ENCODE results near the gene IQCE. TPM values are rescaled to one million over a fixed set of nuclear protein-coding genes. Genes with fewer than 3 reads are reported as not detected.

IQCE gene
- total and polyA plus RNA-seq, 10 of the 15 experiments (the other 5 are each of a cell fraction or from before 2014, with no cell fraction given) = 0.37 to 8.1 (median 3.7) TPM

- ChIA-PET RAD21 (ENCODE audit: unreplicated experiment) (interaction anchor here (0.7 to 0.9 kb wide), 2 partner anchors 21 to 60 kb away, joined by 3 read pairs; no protein-coding TSS in a partner anchor), SMC1A (ENCODE audit: uncharacterized antibody, unreplicated experiment) (no interaction called here), CTCF (interaction anchor here (0.8 to 1.8 kb wide), 3 partner anchors 8 to 172 kb away, joined by 3 to 4 read pairs (median 3); no protein-coding TSS in a partner anchor), POLR2A (no interaction called here)
- FAIRE-seq (no peak), ATAC-seq (no peak), DNase-seq (ENCODE audit: low read depth, low spot score) (no peak)
- no peak overlapping the region for H3K27ac ChIP-seq (ENCODE audit: control insufficient read depth, insufficient read depth)
- intact Hi-C loops (cut with micrococcal nuclease; ENCODE audit: unreplicated experiment) = no loop called here
- H3K4me2 ChIP-seq (ENCODE audit: control insufficient read depth, insufficient read depth) = no peak overlapping the region
- peaks cover 4% of the 10 kb centered on the region for H3K4me1 ChIP-seq (ENCODE audit: control insufficient read depth, insufficient read depth, low read length)
- H3K9ac ChIP-seq (ENCODE audit: control insufficient read depth, insufficient read depth, low read length) = no peak overlapping the region
- no peaks in the 10 kb centered on the region for H3K9me3 ChIP-seq (replicated peaks; ENCODE audit: control insufficient read depth, insufficient read depth, low read length)
- no peaks in the 10 kb centered on the region for H4K20me1 ChIP-seq (ENCODE audit: control insufficient read depth, insufficient read depth)
- no peaks in the 10 kb centered on the region for H3K79me2 ChIP-seq (ENCODE audit: control insufficient read depth, insufficient read depth, low read length)
- in situ Hi-C loops (cut with MboI) = no loop called here
- H3K4me3 ChIP-seq = no peak overlapping the region
- H3K36me3 ChIP-seq (ENCODE audit: control insufficient read depth in 2 of 2, insufficient read depth in 2 of 2, low read length in 1 of 2) = peaks cover 0 to 11% of the 10 kb centered on the region in 2 experiments; a peak in 3 of 4 replicates
- 51% methylated on average over 8 of the region's 8 CpGs for WGBS (ENCODE audit: insufficient coverage, insufficient replicate concordance, low lambda C conversion rate, missing lambda C conversion rate)
- no peaks in the 10 kb centered on the region for H3K27me3 ChIP-seq (replicated peaks in 1 of 2; ENCODE audit: control insufficient read depth in 2 of 2, insufficient read depth in 2 of 2, low read length in 1 of 2)
- BruUV-seq (replicated peaks) = no TSS peak
- no peak overlapping the region for H2AFZ ChIP-seq (ENCODE audit: control insufficient read depth, low read depth, low read length)
- no peak for TF ChIP-seq PML (IDR thresholded peaks at IDR 0.05; ENCODE audit: low read length)
- TF ChIP-seq STAT1 (conservative IDR thresholded peaks at IDR 0.05) = no peak
- no peak for TF ChIP-seq MXI1 (IDR thresholded peaks at IDR 0.05; ENCODE audit: low read depth, low read length)
- TF ChIP-seq CREM (IDR thresholded peaks at IDR 0.05; ENCODE audit: low read depth) = no peak
- TF ChIP-seq, protein P1, sequence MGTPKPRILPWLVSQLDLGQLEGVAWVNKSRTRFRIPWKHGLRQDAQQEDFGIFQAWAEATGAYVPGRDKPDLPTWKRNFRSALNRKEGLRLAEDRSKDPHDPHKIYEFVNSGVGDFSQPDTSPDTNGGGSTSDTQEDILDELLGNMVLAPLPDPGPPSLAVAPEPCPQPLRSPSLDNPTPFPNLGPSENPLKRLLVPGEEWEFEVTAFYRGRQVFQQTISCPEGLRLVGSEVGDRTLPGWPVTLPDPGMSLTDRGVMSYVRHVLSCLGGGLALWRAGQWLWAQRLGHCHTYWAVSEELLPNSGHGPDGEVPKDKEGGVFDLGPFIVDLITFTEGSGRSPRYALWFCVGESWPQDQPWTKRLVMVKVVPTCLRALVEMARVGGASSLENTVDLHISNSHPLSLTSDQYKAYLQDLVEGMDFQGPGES (IDR thresholded peaks at IDR 0.05) = no peak
- TF ChIP-seq PKNOX1 (IDR thresholded peaks at IDR 0.05) = no peak
- no peak for TF ChIP-seq USF2 (IDR thresholded peaks at IDR 0.05; ENCODE audit: borderline replicate concordance, low read depth, low read length)
- TF ChIP-seq, protein P2, sequence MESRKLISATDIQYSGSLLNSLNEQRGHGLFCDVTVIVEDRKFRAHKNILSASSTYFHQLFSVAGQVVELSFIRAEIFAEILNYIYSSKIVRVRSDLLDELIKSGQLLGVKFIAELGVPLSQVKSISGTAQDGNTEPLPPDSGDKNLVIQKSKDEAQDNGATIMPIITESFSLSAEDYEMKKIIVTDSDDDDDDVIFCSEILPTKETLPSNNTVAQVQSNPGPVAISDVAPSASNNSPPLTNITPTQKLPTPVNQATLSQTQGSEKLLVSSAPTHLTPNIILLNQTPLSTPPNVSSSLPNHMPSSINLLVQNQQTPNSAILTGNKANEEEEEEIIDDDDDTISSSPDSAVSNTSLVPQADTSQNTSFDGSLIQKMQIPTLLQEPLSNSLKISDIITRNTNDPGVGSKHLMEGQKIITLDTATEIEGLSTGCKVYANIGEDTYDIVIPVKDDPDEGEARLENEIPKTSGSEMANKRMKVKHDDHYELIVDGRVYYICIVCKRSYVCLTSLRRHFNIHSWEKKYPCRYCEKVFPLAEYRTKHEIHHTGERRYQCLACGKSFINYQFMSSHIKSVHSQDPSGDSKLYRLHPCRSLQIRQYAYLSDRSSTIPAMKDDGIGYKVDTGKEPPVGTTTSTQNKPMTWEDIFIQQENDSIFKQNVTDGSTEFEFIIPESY (IDR thresholded peaks at IDR 0.05) = no peak
- TF ChIP-seq POLR2A (IDR thresholded peaks at IDR 0.05; ENCODE audit: low read depth, low read length) = no peak
- TF ChIP-seq FOS (IDR thresholded peaks at IDR 0.05; ENCODE audit: borderline replicate concordance, extremely low read depth, insufficient read length) = no peak
- no peak for TF ChIP-seq STAT3 (IDR thresholded peaks at IDR 0.05; ENCODE audit: low read depth, low read length)
- no peak for TF ChIP-seq RFX5 (IDR thresholded peaks at IDR 0.05; ENCODE audit: low read depth, low read length)
- TF ChIP-seq IKZF2 (IDR thresholded peaks at IDR 0.05) = no peak
- no peak for TF ChIP-seq BACH1 (IDR thresholded peaks at IDR 0.05; ENCODE audit: borderline replicate concordance)
- no peak for TF ChIP-seq MEF2B (IDR thresholded peaks at IDR 0.05; ENCODE audit: partially characterized antibody, poor library complexity, severe bottlenecking)
- TF ChIP-seq MYB (IDR thresholded peaks at IDR 0.05; ENCODE audit: borderline replicate concordance, low read depth, low read length) = no peak
- no peak for TF ChIP-seq RBBP5 (conservative IDR thresholded peaks at IDR 0.05)
Observed at GRCh38 chr7:2650451-2650850, 91.7 kb downstream of the IQCE start.
